CD4-positive, alpha-beta T cell treated with Interleukin-17A for 4 hours (primary cell): ENCODE measurements around the gene DHRS2.
"Not testable (repeated sequence)": the region's sequence is repeated elsewhere in the genome, so short reads cannot be mapped to it uniquely, and the experiment has no call there.

Experiments used
- DNase-seq: peaks from one replicate; pipeline ENCODE4 v3.0.0-alpha.2; 2020; ENCODE audit warnings: mixed read lengths

The DHRS2 gene

DNA sequence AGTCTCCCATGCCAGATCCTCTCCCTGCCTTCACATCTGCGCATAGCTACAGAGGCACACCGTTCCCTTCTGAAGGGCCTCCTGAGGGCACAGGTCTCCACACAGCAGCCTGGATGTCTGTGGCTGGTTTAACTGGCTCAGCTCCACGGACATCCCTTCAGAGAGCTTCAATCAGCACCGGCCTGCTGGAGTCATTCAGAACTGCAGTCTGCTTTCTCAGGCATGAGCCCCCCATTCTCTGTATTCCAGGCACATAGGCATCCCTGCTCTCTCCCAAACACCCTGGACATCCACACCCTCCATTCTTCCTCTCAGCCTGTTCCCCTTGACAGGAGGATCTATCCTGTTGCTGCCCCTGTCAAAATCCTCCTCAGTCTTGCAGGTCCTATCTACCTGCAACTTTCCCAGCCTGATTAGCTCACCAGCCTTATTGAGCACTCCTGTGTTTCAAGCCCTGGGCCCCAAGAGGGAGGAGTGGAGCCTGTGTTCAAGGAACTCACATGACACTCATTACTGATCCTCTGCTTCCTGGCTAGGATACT, 2.9 kb upstream of the DHRS2 start:
- no peak for DNase-seq

DNA sequence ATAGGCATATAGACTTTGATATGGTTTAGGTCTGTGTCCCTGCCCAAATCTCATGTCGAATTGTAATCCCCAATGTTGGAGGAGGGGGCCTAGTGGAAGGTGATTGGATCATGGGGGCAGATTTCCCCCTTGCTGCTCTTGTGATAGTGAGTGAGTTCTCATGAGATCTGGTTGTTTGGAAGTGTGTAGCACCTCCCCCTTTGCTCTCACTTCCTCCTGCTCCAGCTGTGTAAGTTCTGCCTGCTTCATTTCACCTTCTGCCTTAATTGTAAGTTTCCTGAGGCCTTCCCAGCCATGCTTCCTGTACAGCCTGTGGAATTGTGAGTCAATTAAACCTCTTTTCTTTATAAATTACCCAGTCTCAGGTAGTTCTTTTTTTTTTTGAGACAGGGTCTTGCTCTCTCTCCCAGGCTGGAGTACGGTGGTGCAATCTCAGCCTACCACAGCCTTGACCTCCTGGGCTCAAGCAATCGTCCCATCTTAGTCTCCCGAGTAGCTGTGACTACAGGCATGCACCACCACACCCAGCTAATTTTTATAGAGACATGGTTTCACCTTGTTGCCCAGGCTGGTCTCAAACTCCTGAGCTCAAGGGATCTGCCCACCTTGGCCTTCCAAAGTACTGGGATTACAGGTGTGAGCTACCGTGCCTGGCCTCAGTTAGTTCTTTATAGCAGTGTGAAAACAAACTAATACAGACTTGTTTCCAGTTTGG, 1.3 kb upstream of the DHRS2 start:
- not testable (repeated sequence) for DNase-seq

GRCh38 chr14:23637312-23637654, 1.1 kb downstream of the DHRS2 start:
- DNase-seq: not testable (repeated sequence)

GRCh38 chr14:23637655-23638413, 1.7 kb downstream of the DHRS2 start:
- not testable (repeated sequence) for DNase-seq

GRCh38 chr14:23638414-23639047, 2.4 kb downstream of the DHRS2 start:
- DNase-seq: no peak

DNA sequence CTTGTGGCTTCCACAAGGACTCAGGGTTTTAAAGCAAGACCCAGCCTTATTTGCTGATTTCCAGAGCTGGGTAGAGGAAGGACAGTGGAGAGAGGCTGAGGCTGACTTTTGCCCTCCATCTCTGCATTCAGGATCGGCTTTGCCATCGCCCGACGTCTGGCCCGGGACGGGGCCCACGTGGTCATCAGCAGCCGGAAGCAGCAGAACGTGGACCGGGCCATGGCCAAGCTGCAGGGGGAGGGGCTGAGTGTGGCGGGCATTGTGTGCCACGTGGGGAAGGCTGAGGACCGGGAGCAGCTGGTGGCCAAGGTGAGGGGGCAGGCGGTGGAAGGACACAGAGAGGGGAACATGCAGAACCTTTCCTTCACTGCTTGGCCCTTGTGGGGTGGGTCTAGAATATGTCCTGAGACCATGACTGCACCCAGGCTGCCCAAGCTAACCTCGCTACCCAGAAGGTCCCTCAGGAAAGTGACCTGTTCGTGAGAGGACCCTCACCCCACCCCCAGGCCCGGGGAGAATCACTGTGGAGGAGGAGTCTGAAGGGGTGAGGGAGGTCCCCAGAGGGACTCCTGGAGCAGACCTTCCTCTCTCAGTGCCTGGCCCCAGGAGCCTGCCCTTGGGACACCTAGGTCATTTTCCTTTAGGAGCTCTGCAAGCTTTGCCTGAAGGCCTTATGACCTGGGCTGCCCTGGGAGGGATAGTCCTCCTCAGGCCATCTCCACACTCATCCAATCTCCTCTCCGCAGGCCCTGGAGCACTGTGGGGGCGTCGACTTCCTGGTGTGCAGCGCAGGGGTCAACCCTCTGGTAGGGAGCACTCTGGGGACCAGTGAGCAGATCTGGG, 3.1 kb downstream of the DHRS2 start:
- no peak for DNase-seq

GRCh38 chr14:23639891-23640523, 3.8 kb downstream of the DHRS2 start:
- DNase-seq: no peak

- no peak for DNase-seq
These were observed 4.5 kb downstream of the DHRS2 start for GRCh38 chr14:23640524-23641141.

GRCh38 chr14:23641180-23641914, 5.2 kb downstream of the DHRS2 start:
- DNase-seq: no peak

- DNase-seq: no peak
These were observed 5.9 kb downstream of the DHRS2 start for GRCh38 chr14:23641915-23642588.

GRCh38 chr14:23643533-23644194, 7.5 kb downstream of the DHRS2 start:
- no peak for DNase-seq

GRCh38 chr14:23644195-23644918, 8.2 kb downstream of the DHRS2 start:
- DNase-seq: no peak

DNA sequence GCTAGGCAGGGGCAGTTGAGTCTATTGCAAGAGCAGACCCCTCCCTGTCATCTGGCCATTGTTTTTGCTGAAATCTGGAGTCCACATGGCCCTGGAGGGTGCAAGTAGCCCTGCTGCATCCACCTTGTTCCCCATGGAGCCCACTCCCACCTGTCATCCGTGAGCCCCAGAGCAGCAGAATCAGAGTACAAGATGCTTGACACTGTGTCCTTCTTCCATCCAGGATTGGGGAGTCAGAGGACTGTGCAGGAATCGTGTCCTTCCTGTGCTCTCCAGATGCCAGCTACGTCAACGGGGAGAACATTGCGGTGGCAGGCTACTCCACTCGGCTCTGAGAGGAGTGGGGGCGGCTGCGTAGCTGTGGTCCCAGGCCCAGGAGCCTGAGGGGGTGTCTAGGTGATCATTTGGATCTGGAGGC, 8.8 kb downstream of the DHRS2 start:
- DNase-seq: no peak

DNA sequence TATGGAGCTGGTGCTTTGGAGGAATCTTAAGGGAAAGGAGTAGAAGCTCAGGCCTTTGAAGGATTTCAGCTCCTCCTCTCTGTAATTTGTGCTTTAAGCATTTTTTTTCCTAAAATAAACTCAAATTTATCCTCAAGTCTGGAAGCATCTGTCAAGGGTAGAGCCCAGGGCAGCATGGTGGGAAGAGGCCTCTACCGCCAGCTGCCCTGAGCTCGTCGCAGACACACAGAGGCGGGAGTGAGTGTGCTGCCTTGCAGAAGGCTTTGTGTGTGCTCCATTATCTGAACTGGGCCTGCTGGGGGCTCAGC, 9.3 kb downstream of the DHRS2 start:
- no peak for DNase-seq

- no peak for DNase-seq
These were observed 9.9 kb downstream of the DHRS2 start for GRCh38 chr14:23645812-23646647.

DNA sequence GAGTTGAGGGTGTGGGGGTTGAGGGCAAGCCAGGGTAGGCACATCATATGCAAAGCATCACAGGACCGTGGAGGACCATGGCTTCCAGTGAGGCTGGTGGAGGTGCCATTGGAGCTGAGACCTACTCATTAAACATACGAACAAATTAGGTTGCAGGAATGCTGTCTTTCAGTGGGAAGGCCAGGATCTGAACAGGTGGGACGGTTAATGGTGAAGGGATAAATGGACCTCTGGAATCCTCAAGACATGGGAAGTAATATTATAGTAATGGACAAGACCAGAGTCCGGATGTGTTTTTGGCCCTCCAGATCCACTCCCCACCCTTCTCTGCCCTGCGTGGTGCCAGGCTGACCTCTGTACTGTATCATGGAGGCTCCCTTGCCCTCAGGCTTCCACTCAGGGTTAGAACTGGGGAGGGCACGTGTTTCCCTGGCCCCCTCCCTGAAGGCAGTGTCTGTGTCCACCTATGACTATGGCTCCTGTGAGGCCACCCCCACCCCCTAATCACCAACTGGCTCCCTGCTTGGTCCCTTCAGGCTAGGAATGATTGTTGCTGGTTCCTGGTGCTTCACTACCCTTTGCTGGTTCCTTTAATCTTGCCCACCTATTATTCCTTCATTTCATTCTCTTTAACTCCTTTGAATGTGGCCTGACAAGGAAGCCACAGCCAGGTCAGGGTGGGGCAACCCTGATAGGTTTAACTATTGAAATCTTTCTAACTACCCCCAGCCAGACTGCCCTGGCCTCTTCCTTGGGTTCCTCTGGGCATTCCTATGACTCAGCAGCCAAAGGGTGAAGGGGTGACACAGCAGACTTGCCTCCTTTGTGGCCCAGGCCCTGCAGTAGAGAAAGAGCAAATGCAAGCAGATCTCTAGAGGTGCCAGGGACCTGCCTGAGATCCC, 10.7 kb downstream of the DHRS2 start:
- DNase-seq: no peak

GRCh38 chr14:23647619-23648018, 11.5 kb downstream of the DHRS2 start:
- no peak for DNase-seq
